Activated CD8-positive, alpha-beta memory T cell treated with anti-CD3 and anti-CD28 coated beads, Interleukin-2, amount 50 U/mL, for 24 hours (primary cell): Measurements from ENCODE around the gene NGEF.

ENCODE experiments used
- DNase-seq: peaks from one replicate; pipeline ENCODE4 v3.0.0-alpha.2; 2020; ENCODE audit errors: extremely low read depth

Gene NGEF

DNA sequence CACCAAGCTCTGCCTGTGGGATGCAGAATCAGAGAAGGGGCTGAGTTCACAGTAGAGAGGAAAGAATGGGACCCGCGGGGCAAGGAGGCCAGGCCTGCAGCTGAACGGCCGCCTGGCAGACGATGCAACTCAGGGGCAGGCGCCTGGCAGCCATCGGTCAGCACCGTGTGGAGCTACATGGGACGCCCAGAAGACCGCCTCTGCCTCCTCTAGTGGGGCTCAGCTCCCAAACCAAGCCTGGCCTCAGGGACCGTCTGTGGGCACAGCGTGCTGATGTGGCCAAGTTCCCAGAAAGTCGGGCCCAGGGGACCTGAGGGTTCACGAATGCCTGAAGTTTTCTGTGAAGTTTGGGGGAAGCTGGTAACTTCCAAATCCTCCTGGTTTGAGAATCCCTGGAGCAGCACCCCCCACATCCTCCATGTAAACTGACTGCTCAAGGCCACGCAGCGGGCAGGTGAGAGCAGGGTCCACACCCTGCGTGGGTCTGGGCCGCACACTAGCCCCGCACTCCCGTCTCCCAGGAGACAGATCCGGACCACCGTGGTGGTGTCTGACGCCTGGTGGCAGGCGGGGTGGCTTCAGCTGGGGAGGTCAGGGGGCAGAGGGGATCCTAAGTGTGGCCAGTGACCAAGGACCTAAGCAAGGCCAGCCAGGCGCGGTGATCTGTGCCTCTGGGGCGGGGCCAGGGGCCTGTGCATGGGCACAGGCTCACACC lies 128.3 kb downstream of the NGEF start:
- no peak for DNase-seq

DNA sequence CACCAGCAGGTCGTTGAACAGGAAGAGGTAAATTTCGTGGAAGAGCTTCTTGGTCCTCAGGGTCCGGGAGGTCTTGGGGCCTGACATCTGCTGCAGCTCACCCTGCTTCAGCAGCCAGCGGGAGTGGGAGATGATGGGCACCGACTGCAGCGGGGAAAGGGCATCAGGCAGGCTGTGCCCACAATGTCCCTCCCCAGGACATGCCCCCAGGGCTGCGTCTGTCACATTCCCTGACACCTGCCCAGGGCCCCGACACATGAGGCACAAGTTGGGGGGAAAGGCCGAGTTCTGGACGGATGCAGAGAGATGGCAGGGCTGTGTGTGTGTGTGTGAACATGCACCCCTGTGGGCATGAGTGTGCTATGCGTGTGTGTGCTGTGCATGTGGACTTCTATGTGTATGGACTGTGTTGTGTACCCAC lies 129.0 kb downstream of the NGEF start:
- no peak for DNase-seq

DNA sequence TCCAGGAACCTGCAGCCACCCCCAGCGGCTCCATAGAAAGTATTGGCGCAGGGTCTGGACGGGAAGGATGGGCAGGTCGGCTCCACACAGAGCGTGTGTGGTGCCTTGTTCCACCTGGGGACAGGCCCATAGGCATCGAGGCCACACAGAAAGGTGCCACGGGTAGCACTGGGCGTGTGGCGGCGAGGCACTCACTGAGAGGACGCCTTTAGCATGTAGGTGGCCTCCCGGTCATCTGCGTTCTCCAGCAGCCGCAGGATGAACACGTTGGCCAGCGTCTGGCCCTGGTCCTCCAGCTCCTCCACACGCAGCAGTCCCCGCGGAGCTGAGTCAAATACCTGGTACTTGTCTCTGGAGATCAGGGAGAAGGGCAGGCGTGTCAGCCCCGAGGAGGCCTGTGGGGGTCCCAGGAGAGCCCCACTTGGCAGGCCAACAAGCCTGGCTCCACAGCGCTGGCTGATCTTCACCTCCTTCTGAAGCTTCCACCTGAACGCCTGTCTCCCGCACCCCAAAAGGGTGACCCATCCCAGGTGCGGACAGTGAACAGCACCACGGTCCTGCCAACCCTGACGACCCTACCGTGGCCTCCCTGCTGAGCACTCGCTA lies 129.8 kb downstream of the NGEF start:
- DNase-seq = no peak

GRCh38 chr2:232882505-232883115 lies 130.4 kb downstream of the NGEF start:
- no peak for DNase-seq

DNA sequence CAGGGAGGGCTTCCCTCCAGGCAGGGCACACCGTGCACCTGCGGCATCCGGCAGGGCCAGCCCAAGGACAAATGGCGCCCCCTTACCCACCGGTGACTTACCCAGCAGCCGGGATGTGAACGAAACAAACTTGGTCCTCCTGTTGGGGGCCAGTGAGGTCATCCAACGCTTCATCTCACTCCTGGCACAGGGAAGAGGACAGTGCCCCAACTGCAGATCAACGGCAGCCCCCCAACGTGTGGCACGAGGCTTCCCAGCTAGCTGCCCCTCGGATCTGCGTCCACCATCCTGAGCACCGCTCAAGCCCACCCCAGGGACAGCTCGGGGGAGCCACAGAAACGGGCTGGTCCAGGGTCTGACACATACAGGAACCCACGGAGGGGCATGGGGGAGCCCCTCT lies 131.0 kb downstream of the NGEF start:
- no peak for DNase-seq

GRCh38 chr2:232880764-232881351 lies 132.2 kb downstream of the NGEF start:
- no peak for DNase-seq

- DNase-seq = no peak
Measured at GRCh38 chr2:232879618-232880494, 133.2 kb downstream of the NGEF start.

DNA sequence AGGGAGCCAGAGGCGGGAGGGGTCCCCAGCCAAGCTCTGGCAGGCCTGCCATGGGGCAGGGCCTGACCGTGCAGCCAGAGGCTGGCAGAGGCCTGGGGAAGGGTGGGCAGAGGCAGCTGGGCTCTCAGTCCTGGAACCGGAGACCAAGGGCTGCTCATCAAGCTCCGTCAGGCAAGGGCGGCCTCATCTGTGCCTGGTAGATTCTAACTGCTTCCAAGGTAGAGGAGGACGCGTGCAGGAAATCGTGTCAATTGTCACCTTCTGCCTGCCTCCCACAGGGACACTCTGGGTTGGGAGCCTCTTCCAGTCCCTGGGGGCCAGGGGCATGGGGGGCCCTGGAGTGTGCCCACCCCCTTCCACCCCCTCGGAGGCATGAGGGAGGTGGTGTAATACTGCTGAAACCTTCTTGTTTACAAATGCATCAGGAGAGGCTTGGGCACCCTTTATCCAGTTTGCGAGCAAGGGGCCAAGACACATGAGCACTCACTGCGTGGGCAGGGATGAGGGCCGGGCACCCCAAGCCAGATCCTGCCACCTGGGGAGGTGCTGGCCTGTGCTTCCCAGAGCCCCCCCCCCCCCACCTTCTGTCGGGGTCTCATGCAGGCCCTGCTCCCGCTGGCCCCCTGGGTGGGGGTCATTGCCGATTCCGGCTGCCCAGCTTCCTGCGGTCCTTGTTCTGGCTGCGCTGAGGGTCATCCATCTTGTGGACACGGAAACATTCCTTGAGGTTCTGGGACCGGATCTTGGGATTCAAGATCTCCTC lies 134.0 kb downstream of the NGEF start:
- DNase-seq = no peak

DNA sequence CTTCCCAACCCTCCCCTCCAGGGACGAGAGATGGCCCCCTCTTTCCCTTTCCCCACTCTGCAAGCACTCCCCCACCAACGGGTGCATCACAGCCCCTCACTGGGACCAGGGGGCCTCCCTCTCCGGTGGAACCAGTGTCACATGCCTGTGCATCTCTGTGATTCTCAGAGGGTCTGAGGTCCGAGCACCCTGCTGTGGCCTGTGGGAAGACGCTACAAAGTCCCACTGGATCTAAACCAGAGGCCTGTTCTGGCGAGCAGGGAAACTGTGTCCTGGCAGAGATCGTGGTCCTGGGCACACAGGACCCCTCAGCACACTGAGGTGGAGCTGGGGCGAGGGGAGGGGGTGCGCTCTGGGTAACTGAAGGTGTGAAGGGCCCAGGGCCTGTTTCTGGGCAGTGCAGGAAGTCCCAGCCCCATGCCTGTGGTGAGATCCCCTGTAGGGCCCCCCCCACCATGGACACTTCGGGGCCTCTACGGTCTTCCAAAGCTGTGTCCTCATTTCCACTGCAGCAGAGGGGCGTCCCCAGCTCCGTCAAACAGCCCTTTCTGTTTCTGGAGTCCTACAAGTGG lies 135.0 kb downstream of the NGEF start:
- no peak for DNase-seq

DNA sequence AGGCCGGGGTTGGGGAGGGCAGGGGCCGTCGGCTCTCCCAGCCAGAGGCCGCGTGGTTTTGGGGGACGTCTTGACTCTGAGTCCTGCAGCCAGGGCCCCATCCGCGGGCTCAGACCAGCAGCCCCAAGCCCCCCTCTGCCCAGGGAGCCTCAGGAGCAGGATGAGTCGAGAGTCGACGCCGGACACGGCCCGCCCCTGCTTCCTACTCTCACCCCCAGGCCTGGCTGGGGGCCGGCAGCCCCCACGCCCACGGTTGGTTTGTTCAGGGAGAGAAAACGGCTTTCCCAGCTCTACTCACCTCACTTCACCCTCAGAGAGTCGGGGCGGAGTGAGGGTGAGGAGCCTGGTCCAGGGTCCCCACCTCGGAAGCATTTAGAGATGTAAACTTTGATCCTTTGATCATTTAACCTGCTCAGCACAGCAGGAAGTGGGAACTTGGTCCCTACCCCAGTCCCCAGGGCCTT lies 136.0 kb downstream of the NGEF start:
- DNase-seq = no peak

DNA sequence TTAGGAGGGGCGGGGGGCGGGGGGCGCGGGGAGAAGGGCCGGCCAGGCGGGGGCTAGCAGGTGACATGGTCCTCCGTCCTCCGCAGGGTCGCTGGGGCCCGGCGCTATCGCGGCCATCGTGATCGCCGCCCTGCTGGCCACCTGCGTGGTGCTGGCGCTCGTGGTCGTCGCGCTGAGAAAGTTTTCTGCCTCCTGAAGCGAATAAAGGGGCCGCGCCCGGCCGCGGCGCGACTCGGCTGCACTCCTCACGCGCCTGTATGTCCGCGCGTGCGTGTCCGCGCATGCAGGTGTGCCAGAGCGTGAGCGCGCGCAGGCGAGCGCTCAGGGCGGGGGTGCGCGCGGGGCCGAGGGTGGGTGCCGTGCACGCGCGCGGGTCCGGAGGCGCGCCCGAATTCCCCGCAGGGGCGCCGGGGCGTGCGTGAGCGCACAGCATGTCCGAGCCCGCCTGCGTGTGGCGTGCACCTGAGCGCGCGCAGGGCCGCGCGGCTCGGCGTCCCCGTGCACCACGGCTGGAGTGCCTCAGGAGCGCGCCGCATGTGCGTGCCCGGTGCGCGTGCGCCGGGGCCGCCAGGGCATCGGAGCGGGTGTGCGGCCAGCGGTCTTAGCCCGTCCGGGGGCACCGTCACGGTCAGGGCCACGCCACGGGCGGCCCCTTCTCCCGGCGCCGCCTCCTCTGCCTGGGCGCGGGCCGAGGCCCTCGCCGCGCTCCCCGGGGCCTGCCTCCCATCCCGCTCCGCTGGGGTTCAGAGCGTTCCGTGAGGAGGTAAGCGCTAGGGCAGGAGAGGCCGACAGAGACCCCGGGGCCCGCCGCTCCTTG lies 136.7 kb downstream of the NGEF start:
- no peak for DNase-seq

DNA sequence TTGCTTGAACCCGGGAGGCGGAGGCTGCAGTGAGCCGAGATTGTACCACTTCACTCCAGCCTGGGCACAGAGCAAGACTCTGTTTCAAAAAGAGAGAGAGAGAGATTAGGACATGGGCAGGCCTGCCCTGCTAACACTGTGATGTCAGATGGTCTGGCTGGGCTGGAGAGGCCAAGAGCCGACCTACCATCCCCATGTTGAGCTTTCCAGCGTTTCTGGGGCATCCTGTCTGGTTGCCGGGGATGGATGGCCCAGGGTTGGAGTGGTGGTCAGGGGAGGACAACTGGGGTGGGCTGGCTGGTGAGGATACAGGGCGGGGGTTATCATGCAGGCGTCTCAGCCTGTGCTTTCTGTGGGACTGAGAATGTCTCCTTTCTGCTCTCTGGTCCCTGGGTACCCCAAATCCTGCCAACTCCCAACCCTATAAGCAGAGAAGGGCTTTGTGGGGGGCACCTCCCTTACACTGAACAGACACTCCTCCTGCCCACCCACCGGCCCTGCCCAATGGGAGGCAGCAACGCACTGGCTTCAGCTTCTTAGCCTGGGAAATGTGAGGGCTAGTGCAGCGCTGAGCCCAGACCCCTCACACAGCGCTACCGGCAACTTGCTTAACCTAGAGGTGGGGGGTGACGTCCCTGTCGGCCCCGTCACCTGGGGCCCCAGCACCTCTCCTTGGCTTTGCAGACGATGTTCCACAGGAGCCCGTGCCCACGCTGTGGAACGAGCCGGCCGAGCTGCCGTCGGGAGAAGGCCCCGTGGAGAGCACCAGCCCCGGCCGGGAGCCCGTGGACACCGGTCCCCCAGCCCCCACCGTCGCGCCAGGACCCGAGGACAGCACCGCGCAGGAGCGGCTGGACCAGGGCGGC lies 137.6 kb downstream of the NGEF start:
- no peak for DNase-seq

DNA sequence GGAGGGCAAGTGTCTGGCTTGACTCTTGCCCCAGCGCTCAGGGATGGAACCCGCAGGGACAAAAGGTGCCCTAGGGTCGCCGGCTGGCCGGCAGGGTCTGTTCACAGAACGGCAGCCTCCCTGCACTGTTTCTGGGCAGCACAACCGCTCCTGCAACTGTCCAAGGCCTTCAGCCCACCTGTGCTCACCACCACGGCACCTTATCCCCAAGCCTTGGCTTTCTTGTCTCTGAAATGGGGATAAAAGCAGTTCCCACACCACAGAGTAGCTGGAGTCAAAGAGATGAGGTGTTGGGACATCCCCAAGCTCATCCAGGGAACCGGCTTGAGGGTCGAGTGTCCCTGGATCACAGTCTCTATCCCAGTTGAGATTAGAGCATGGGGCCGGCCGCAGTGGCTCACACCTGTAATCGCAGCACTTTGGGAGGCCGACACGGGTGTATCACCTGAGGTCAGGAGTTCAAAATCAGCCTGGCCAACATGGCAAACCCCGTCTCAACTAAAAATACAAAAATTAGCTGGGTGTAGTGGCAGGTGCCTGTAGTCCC lies 138.3 kb downstream of the NGEF start:
- DNase-seq = no peak

DNA sequence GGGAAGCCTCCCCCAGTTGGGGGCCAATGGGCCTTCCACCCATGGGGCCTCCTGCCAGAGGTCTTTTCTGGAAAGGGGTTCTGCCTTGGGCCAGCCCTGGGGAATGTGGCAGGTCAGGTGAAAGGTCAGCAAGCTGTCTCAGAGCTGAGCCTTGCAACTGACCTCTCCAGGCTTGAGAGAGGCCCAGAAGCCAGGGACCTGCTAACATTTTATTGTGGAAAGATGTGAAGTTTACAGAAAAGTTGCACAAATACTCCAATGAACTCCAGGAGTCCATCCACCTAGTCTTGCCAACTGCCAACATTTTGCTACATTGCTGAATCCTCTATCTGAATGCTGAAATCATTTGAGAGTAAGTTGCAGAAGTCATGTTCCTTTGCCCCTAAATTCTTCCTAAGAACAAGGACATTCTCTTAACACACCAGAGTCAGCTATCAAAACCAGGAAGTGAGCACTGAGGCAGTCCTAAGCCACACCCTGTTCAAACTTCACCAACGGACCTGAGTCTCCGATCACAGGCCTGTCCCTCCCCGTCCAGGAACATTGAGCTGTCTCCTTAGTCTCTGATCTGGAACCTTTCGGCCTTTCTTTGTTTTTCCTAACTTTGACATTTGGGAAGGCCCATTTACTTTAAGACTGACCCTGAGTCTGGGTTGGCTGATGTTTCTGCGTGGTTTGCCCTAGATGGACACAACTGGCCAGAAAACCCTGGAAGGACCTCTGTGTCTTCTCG lies 139.0 kb downstream of the NGEF start:
- no peak for DNase-seq

GRCh38 chr2:232873292-232873908 lies 139.7 kb downstream of the NGEF start:
- no peak for DNase-seq

DNA sequence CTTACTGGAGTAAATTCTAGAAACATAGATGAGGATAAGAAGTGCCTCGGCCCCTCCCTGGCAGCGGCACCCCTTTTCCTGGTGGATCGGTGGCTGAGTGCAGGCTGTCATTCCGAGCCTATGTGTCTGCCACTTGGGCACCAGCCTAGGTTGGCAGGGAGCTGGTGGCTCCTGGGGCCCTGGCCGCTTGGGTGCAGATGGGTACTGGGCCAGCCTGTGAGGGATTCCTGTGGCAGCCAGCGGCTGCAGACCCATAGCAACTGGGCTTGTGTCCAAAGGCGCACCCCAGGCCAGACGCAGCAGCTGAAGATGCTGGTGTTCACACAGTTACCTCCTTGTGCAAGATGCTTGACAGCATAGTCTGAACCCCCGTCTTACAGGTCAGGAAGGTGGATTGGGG lies 140.2 kb downstream of the NGEF start:
- no peak for DNase-seq
